ENCODE results near the gene ADD3.
"Not testable (repeated sequence)": the region's sequence is repeated elsewhere in the genome, so short reads cannot be mapped to it uniquely, and the experiment has no call there.

The ADD3 gene

DNA sequence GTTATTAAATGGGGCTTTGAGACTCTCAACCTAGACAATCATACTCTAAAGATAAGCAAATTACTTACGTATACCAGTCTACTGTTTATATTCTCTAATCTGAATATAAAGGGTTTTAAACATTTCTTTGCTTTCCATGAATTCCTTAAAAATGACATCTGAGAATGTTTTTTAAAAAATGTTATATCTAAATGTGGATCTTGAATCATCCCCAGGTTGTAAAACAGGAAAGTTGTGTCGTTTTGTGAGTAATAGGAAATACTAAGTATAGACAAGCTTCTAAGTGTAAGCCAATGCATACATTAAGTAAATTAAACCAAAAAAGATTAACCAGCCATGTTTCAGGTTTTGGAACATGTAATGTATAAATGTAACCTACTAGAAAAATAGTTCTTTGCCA, 26.8 kb downstream of the ADD3 start:
- DNase-seq (ENCODE audit: low read depth in 2 of 2) = no peak

- no peak for DNase-seq (ENCODE audit: low read depth in 2 of 2)
Observed at GRCh38 chr10:110035070-110035921, 27.5 kb downstream of the ADD3 start.

- DNase-seq (ENCODE audit: low read depth in 2 of 2) = no peak
Observed at GRCh38 chr10:110036640-110037039, 28.9 kb downstream of the ADD3 start.

- DNase-seq (ENCODE audit: low read depth in 2 of 2) = no peak
Observed at GRCh38 chr10:110039254-110039653, 31.5 kb downstream of the ADD3 start.

GRCh38 chr10:110040108-110040507, 32.3 kb downstream of the ADD3 start:
- DNase-seq (ENCODE audit: low read depth in 2 of 2) = no peak

DNA sequence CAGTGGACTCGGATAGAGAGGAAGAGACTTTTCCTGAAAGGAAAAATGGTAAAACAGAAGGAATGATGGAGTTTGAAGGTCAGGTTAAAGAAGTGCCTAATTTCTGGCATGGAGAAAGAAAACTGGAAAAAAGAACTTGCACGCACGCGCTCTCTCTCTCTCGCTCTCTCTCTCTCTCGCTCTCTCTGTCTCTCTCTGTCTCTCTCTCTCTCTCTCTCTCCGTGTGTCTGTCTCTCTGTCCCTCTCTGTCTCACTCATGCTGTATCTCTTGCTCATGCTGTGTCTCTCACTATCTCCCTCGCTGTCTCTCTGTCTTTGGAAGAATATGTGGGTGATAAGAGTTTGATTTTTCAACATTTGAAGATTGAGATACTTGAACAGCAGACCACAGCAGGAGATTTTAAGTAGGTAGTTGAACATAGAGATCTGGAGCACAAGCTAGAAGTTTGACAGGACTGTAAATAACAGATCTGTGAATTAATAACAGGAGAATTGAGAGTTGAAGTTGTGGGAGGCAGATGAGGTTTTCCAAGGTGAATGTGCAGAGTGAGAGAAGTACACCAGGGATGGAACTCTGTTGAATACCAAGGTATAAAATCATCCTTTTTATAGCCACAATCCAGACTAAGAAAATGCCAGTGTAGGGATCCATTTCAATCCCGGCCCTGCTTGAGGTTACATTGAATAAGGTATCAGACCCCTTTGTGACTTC, 33.1 kb downstream of the ADD3 start:
- DNase-seq (ENCODE audit: low read depth in 2 of 2) = no peak

DNA sequence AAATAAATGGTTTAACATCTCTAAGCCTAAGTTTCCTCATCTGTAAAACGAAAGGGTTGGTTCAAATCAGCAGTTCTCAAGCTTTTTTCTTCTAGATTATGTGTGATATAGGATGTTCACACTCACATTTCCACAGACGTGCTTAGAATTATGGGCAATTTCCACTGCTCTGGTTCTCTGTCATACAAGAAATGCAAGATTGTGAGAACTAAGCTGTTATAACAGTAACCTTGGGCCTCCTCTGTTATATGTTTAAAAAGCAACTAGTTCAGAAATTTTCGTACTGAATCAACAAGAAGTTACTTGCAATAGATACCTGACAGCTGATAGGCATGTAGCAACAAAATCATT, 33.7 kb downstream of the ADD3 start:
- DNase-seq (ENCODE audit: low read depth in 2 of 2) = no peak

- no peak for DNase-seq (ENCODE audit: low read depth in 2 of 2)
Observed at GRCh38 chr10:110042181-110042580, 34.4 kb downstream of the ADD3 start.

DNA sequence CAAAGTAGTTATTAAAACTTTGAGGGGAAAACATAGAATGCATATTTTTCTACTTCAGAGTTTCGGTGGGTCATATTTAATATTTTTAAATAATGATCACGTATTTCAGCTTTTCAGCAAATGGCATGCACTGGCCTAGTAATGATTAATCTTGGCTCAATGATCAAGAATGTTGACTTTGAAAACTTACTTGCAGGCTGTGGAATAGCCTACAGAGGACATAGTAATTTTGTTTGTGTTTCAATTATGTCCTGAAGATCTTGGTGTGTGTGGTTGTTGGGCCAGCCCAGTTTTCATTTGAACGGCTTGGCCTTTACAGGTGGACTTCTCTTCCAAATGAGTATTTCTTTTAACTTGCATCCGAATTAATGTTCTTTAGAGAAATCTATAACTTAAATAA, 35.1 kb downstream of the ADD3 start:
- no peak for DNase-seq (ENCODE audit: low read depth in 2 of 2)

- no peak for DNase-seq (ENCODE audit: low read depth in 2 of 2)
Observed at GRCh38 chr10:110044681-110045080, 36.9 kb downstream of the ADD3 start.

- no peak for DNase-seq (ENCODE audit: low read depth in 2 of 2)
Observed at GRCh38 chr10:110045772-110046171, 38.0 kb downstream of the ADD3 start.

GRCh38 chr10:110048145-110048544, 40.4 kb downstream of the ADD3 start:
- DNase-seq (ENCODE audit: low read depth in 2 of 2) = not testable (repeated sequence)

DNA sequence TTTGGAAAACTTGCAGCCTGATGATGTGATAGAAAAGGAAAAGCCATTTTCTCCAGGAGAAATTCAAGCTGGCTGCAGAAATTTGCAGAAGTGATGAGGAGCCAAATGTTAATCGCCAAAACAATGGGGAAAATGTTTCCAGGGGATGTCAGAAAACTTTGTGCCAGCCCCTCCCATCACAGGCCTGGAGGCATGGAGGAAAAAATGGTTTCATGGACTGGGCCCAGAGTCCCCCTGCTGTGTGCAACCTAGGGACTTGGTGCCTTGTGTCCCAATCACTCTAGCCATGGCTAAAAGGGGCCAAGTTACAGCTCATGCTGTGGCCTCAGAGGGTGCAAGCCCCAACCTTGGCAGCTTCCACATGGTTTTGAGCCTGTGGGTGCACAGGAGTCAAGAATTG, 41.0 kb downstream of the ADD3 start:
- DNase-seq (ENCODE audit: low read depth in 2 of 2) = no peak

DNA sequence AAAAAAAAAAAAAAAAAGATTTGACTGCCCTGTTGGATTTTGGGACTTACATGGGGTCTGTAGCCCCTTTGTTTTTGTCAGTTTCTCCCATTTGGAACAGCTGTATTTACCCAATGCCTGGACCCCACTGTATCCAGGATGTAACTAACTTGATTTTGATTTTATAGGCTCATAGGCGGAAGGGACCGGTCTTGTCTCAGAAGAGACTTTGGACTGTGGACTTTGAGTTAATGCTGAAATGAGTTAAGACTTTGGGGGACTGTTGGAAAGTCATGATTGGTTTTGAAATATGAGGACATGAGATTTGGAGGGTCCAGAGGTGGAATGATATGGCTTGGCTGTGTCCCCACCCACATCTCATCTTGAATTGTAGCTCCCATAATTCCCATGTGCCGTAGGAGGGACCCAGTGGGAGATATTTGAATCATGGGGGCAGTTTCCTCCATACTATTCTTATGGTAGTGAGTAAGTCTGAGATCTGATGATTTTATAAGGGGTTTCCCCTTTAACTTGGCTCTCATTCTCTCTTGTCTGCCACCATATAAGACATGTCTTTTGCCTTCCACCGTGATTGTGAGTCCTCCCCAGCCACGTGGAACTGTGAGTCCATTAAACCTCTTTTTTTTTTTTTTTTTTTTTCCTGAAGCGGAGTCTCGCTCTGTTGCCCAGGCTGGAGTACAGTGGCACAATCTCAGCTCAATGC, 42.3 kb downstream of the ADD3 start:
- not testable (repeated sequence) for DNase-seq (ENCODE audit: low read depth in 2 of 2)

DNA sequence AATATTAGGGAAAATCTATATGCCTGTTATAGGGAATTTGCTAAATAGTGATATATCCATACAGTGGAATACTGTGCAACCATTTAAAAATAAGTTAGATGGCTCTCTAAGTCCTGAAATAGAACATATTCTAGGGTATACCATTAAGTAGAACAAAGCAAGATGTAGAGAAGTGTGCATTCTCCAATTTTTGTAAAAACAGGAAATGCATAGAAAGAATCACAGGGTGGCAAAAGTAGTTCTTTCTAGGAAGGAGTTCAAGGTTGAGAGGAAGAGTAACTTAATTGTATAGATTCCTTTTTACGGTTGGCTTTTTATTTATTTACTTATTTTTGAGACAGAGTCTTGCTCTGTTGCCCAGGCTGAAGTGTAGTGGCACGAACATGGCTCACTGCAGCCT, 43.7 kb downstream of the ADD3 start:
- DNase-seq (ENCODE audit: low read depth in 2 of 2) = no peak

DNA sequence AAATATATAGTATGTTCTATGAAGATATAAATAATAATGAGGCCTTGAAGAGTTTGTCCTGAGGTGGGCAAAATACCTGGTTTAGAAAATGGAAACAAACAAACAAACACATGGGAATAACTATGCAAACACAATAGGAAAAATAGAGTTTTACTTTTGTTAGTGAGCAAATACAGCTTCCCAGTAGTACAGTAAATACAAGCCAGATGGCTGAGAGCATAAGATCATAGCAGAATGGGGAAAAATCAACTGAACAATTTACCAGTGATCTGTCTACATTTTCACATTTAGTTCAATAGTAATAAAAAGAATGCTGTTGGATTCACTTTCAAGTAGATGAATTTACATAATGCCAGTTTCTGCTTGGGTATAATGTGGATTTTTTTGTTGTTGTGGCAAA, 45.1 kb downstream of the ADD3 start:
- no peak for DNase-seq (ENCODE audit: low read depth in 2 of 2)

DNA sequence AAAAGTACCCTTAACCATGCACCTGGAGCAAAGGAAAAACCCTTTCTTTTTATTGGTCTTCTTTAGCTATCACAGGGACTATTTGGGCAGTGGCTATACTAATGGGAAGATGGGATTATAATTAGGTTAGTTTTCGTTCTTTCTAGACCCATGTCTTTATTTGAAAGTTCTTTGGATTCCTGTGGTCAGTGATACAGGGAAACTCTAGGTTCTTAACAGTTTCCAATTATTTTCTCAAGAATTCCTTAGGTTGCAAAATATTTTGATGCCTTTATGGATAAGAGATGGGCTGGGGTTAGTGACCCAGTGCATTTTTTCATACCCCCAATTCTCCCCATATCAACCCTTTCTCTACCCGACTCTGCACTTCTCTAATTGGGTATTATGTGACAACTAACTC, 49.0 kb downstream of the ADD3 start:
- no peak for DNase-seq (ENCODE audit: low read depth in 2 of 2)

GRCh38 chr10:110057456-110057855, 49.7 kb downstream of the ADD3 start:
- no peak for DNase-seq (ENCODE audit: low read depth in 2 of 2)

DNA sequence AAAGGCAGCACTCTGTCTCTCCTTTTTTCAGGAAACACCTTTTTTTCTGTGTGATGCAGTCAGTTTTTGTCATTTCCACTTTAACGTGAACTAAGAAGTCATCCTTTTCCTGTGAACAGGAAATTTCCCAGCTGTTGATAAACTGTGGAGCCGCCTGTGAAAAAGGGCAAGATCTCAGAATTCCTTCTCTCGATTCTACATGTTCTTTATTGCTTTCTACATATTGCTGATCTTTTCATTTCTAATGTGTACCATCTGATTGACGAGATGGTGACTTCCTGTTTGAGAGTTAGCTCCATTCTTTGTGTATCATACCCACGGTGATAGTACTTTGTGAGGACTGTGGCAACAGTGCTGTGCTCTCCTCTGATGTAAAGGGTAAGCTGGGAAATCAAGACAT, 50.4 kb downstream of the ADD3 start:
- DNase-seq (ENCODE audit: low read depth in 2 of 2) = no peak

DNA sequence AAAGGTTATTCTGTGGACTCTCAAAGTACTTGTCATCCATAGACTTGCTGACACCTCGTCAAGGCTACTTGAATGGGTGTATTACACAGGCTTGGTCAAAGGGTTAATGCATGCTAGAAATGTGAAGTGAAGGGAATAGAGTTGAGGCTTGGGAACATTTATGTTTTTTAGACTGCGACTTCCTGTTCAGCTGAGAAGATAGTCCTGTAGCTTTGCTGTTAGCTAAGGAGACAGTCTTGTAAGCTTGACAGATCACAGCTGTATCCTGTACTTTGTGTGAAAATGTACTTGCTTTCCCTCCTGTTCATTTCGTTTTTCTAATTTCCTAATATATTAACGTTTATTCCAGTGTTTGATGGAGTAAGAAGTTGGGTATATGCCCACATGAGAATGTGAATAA, 52.1 kb downstream of the ADD3 start:
- DNase-seq (ENCODE audit: low read depth in 2 of 2) = no peak

DNA sequence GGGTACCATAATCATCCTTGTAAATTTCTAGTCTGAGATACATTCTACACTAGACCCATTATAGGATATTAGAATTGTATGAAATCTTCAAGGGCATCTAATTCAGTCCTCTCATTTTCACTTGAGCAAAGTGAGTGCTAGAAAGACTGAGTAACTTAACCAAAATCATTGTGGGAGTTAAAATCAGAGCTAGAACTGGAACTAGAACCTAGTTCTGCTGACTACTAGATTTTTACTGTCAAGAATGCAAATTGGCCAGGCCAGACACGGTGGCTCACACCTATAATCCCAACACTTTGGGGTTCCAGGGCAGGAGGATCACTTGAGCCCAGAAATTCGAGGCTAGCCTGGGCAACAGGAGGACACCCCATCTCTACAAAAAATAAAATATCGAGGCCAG, 53.9 kb downstream of the ADD3 start:
- DNase-seq (ENCODE audit: low read depth in 2 of 2) = no peak

DNA sequence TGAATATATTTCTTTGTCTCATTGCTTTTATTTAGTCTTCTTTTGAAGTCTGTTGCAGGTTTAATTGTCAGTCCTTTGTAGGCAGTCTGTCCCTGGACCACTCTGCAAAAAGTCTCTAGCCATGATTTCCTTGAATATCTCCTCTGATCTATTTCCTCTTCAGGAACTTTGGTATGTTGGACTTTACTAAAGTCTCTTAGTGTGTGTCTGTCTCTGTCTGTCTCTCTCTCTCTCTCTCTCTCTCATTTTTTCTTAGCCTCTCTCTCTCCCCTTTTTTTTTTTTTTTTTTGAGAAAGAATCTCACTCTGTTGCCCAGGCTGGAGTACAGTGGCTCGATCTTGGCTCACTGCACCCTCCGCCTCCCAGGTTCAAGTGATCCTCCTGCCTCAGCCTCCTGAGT, 57.5 kb downstream of the ADD3 start:
- no peak for DNase-seq (ENCODE audit: low read depth in 2 of 2)

Measured in stimulated activated CD4-positive, alpha-beta T cell treated with anti-CD3 and anti-CD28 coated beads, Interleukin-1b, Interleukin-23, amount 100 ng/mL, for 1 hour (primary cell).